GM12875 (cell line): ENCODE results near the gene AEN.

Experiments
- H3K4me3 ChIP-seq: one replicate; pipeline ENCODE4 v1.5.1; 2011; ENCODE audit warnings: low read depth, low read length, control low read depth
- CTCF ChIP-seq: IDR thresholded peaks from 2 replicates; pipeline ENCODE4 v1.5.1; 2011; ENCODE audit warnings: low read depth, mild to moderate bottlenecking, control low read depth, inconsistent platforms, low read length, moderate library complexity, borderline replicate concordance; ENCODE audit not compliant: insufficient read depth

Gene AEN

GRCh38 chr15:88661761-88662556 lies 40.8 kb downstream of the AEN start:
- no peak for TF ChIP-seq CTCF
- no peak overlapping the region for H3K4me3 ChIP-seq

GRCh38 chr15:88663141-88663621 lies 42.0 kb downstream of the AEN start:
- TF ChIP-seq CTCF: no peak
- H3K4me3 ChIP-seq: no peak overlapping the region

GRCh38 chr15:88664151-88664778 lies 43.1 kb downstream of the AEN start:
- H3K4me3 ChIP-seq: no peak overlapping the region
- peak; percentile 41; the same call in 1 of the 2 replicates for TF ChIP-seq CTCF

GRCh38 chr15:88674661-88675060 lies 53.5 kb downstream of the AEN start:
- no peak overlapping the region for H3K4me3 ChIP-seq
- no peak for TF ChIP-seq CTCF

GRCh38 chr15:88678755-88679154 lies 57.6 kb downstream of the AEN start:
- no peak overlapping the region for H3K4me3 ChIP-seq
- no peak for TF ChIP-seq CTCF

GRCh38 chr15:88680241-88681001 lies 59.3 kb downstream of the AEN start:
- TF ChIP-seq CTCF: no peak
- no peak overlapping the region for H3K4me3 ChIP-seq
